Cerebellar nuclear complex (tissue), 1 donor: ENCODE results near the gene CUL4A.

Source experiments
- DNase-seq, 2 experiments: peaks; one replicate each; lab custom pipeline; 2025; lab: John Stamatoyannopoulos, UW

The CUL4A gene

DNA sequence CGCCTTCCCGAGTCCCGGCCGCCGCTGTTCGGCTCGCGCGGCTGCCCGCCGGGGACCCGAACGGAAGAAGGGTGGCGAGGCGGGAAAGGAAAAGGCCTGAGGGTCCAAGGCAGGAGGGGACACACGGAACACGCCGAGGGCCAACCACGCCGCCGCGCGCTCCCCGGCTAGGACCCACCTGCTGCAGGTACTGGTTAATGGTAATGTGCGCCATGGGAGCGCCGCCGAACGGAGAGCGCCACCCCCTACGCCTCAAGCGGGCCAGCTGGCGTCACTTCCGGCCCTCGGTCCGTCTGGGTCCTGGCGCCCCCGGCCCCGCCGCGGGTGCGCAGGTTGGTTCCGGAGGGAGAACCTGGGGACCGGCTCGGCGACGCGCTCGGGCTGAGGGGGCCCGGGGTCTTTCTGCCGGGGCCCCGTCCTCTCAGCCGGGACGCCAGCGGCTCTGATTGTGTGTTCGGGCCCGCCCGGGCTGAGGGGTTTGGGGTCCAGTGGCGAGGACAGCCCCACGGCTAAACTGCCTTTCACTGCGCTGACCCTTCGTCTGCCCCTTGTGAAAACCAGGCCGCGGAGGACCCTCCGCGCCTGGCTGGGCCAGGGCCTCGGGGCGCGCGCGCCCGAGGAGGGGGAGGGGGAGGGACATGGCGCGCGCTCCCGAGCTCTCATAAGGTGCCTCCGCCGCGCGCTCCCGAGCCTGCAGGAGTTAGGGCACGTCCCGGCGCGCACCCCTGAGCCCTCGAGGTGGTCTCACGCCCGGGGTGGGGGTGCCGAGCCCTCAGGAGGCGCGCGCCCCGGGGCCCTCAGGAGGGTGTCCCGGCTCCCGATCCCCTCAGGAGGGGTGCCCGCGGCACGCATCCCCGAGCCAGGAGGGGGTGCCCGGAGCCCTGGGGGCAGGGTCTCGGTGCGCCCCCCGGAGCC lies 735 bp upstream of the CUL4A start, which contains the start of gene PCID2:
Gene PCID2 (minus strand): TSS at position 249 of the 915 bp plus-strand sequence. CDS start 35 bp downstream, at position 214.
- peak; percentile 18 to 58 for DNase-seq

DNA sequence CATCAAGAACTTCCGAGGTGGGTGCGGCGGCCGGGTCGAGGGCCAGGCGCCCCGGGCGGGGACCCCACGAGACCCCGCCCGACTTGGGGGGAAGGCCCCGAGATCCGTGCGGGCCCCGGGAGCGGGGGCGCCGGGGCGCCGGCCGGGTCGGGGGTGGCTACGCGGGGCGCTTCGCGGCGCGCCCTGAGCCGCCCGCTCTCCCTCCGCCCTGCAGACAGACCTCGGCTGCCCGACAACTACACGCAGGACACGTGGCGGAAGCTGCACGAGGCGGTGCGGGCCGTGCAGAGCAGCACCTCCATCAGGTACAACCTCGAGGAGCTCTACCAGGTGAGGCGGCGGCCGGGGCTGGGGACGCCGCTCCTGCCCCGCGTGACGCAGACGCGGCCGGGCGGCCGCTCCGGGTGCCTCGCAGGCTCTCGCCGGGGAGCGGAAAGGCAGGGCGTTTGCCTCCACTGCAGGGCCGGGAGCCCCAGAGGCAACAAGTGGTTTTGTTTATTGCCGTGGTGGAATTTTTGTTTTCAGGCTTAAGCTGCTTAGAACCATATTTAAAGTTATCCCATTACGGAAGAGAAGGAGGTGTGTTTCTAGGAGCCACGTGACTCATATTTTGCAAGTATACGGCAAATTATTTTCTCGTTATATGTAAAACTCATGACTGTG lies 477 bp downstream of the CUL4A start:
- no peak for DNase-seq

DNA sequence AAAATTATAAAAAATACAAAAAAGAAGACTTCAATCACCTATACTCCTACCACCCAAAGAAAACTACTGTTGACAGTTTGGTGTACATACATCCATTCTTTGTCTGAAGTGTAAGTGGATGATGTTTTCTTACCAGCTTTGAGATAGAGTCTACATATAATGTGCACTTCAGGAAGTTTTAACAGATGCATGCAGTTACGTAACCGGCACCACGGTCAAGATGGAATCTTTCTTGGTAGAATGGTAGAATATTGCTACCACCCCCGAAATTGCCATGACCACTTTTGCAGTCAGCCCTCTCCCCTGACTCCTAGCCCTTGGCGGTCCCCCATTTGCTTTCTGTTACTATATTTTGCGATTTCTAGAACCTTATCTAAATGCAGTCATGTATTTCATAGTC lies 1.4 kb downstream of the CUL4A start:
- DNase-seq: no peak

- DNase-seq: no peak
Observed at GRCh38 chr13:113211774-113212173, 2.4 kb downstream of the CUL4A start.

- DNase-seq: no peak
Observed at GRCh38 chr13:113216254-113217048, 7.0 kb downstream of the CUL4A start.

GRCh38 chr13:113218586-113218985 lies 9.2 kb downstream of the CUL4A start:
- no peak for DNase-seq

- no peak for DNase-seq
Observed at GRCh38 chr13:113219256-113219940, 10.0 kb downstream of the CUL4A start.

DNA sequence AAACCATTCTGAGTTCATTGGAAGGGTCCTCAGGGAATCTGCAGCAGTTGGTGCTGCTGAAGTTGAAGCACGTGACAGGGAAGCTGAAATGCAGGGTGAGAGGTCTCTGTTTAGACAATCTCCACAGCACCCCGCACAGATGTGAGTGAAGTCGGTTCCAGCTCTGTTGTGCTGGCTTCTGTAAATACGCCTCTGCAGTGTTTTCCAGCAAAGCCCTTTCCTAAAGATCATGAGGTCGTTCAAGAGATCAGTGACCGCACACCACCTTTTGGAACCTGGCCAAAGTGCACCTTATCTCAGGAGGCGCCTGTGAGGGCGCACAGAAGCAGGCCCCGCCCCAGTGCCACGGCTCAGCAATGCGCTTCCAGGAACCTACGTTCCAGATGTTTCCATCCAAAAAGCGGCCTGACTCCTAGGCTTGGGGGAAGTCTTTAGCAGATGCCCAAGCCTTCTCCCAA lies 10.8 kb downstream of the CUL4A start:
- no peak for DNase-seq

DNA sequence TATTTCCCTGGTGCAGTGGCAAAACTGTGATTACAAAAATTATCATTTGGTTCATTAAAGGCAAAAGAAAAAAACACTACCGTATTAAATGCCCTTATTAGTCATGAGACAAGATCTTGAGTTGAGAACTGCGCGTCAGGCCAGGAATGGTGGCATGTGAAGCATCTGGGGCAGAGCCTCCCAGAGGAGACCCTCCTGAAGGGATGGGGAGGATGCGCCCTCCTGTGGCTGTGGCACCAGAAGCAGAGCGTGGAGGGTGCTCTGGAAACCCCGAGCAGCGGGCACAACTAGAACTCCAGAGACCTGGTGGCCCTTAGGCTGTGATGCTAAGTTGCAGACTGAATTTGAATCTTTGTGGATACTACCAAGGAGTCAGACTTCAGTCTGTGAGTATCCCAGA lies 11.5 kb downstream of the CUL4A start:
- no peak for DNase-seq

DNA sequence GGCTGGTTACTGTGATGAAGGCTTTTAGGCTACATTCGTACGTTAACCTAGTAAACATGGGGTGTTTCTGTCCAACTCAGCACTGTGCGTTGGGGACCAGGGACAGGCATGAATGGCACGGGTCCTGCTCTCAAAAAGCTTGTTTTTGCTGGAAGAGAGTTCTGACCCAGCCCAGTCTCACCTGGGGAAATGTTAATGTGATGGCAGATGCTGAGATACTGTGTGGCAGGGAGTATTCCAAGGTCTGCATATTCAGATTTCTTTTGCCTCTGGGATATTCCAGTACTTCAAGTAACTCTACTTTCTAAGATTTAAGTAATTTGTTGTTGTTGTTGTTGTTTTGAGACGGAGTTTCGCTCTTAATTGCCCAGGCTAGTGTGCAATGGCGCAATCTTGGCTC lies 13.7 kb downstream of the CUL4A start:
- DNase-seq: no peak

DNA sequence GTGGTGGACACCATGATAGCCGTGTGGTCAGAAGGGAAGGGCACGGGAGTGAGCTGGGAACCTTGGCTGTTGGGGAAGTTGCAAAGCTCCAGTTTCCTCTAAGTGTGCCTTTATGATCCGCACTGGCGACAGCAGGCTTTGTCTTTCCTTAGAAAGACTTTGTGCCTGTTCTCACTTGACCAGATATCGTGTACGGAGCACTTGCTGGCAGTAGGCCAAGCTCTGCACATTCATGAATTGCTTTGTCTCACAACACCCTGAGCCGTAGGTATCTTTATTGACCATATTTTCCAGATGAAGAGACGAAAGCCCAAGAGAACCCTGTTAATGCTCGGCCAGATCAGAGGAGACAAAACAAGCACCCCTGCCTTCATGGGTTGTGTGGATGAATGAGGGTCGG lies 15.1 kb downstream of the CUL4A start:
- DNase-seq: no peak

DNA sequence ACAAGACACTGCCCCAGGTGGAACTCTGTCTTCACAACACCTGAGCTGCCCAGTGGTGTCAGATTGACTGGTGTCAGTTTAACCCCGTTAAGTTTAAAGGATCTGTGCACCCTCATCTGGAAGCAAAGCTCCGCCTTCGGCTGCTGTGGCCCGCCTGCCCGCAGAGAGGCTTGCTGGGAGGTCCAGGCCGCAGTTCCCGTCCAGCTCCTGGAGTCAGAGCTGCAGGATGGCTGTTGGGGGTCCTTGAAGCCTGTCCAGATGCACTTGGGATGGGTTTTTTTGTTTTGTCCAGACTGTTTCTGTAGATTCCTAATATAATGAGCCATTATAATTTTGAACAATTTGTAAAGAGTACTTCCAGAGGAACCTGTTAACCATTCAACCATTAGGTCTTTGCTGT lies 16.1 kb downstream of the CUL4A start:
- no peak for DNase-seq

DNA sequence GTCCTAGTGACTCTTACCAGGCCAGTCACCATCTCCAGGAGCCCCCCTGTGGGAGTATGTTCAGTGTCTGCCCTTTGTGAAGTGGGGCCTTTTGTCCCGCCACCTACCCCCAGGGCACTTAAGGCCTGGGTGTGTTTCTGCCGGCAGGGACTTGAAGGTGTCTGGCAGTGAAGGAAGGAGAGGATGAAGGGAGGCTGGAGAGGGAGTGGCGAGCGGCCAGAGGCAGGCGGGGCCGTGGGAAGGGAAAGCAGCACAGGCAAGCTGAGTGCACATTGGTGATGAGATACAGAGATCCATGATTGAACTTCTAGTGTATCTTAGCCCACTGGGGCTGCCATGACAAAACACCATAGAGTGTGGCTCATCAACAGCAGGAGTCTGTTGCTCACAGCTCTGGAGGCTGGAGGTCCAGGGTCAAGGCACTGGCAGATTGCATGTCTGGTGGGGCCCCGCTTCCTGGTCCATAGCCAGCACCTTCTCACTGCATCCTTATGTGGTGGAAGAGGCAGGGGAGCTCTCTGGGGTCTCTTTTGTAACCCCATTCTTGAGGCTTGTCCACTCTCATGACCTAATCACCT lies 17.5 kb downstream of the CUL4A start:
- no peak for DNase-seq

- no peak for DNase-seq
Observed at GRCh38 chr13:113229161-113229560, 19.7 kb downstream of the CUL4A start.

GRCh38 chr13:113229791-113230190 lies 20.4 kb downstream of the CUL4A start:
- no peak for DNase-seq

GRCh38 chr13:113231306-113232207 lies 22.1 kb downstream of the CUL4A start:
- DNase-seq: no peak

GRCh38 chr13:113232208-113233003 lies 23.0 kb downstream of the CUL4A start:
- no peak for DNase-seq

GRCh38 chr13:113233101-113233500 lies 23.7 kb downstream of the CUL4A start:
- DNase-seq: no peak

DNA sequence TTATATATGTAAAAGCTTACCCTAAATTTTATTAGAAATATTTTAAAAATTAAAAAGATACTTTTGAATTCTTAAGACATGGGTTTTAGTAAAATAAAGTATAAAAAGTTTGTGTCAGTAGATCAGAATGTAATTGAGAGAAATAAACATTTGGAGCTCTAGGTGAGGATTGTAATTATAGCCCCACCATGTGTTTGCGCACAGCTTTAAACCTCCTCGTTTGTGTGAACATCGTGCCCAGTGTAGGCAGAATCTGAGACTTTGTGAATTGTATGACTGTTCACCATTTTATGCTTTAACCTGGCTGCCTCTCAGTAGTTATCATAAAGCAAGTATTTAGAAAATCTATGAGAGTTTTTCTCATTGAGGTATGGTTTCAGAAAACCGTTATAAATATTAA lies 29.1 kb downstream of the CUL4A start:
- no peak for DNase-seq
